AG09309 (cell line): ENCODE data around the gene KRTCAP2.

Experiments
- DNase-seq: peaks from one replicate; pipeline ENCODE4 v3.0.0-alpha.2; 2010; ENCODE audit warnings: low read depth
- H3K4me3 ChIP-seq: 2 replicates; pipeline ENCODE4 v1.5.1; 2011; ENCODE audit warnings: mild to moderate bottlenecking, low read depth, low read length, moderate library complexity; ENCODE audit not compliant: control insufficient read depth
- CTCF ChIP-seq: IDR thresholded peaks from 2 replicates; pipeline ENCODE4 v1.5.1; 2011; ENCODE audit warnings: mild to moderate bottlenecking, low read depth, low read length, inconsistent platforms; ENCODE audit not compliant: insufficient read depth, control insufficient read depth; ENCODE audit errors: missing control alignments

The KRTCAP2 gene

GRCh38 chr1:155175281-155175926, 2.3 kb upstream of the KRTCAP2 start:
- no peak for TF ChIP-seq CTCF
- H3K4me3 ChIP-seq = no peak overlapping the region
- no peak for DNase-seq

- H3K4me3 ChIP-seq = peak overlapping the region; percentile 96
- no peak for DNase-seq
- no peak for TF ChIP-seq CTCF
Measured at GRCh38 chr1:155174324-155175280, 1.5 kb upstream of the KRTCAP2 start.

- peak within 1 kb of the TSS; percentile 96 for H3K4me3 ChIP-seq
- no peak for DNase-seq
- no peak for TF ChIP-seq CTCF
Measured at GRCh38 chr1:155173478-155174323, 597 bp upstream of the KRTCAP2 start, which contains the start of gene TRIM46. TSS of gene TRIM46 (plus strand) at chr1:155173849. CDS start at chr1:155173967, 118 bp downstream.

GRCh38 chr1:155171836-155172731, 1.0 kb downstream of the KRTCAP2 start:
- no peak for DNase-seq
- H3K4me3 ChIP-seq = peak overlapping the region; percentile 96
- TF ChIP-seq CTCF = no peak

- DNase-seq = no peak
- no peak for TF ChIP-seq CTCF
Measured at GRCh38 chr1:155170806-155171205, 2.3 kb downstream of the KRTCAP2 start.

More at GRCh38 chr1:155170806-155171205, 2.3 kb downstream of the KRTCAP2 start:
- no peak overlapping the region for H3K4me3 ChIP-seq
